NB4 (cell line): Measurements from ENCODE around the gene MEST.

ENCODE experiments used
- POLR2A ChIP-seq: IDR thresholded peaks from 2 replicates; pipeline ENCODE4 v1.6.1; 2011; ENCODE audit warnings: mild to moderate bottlenecking; ENCODE audit not compliant: insufficient read length; ENCODE audit errors: extremely low read depth
- TF ChIP-seq, protein P1 (sequence below): IDR thresholded peaks from one replicate; pipeline ENCODE4 v1.5.1; 2012; ENCODE audit warnings: low read depth, low read length
- TF ChIP-seq, protein P2 (sequence below): IDR thresholded peaks from 2 replicates; pipeline ENCODE4 v1.6.1; 2011; ENCODE audit warnings: low read depth, low read length

DNA sequence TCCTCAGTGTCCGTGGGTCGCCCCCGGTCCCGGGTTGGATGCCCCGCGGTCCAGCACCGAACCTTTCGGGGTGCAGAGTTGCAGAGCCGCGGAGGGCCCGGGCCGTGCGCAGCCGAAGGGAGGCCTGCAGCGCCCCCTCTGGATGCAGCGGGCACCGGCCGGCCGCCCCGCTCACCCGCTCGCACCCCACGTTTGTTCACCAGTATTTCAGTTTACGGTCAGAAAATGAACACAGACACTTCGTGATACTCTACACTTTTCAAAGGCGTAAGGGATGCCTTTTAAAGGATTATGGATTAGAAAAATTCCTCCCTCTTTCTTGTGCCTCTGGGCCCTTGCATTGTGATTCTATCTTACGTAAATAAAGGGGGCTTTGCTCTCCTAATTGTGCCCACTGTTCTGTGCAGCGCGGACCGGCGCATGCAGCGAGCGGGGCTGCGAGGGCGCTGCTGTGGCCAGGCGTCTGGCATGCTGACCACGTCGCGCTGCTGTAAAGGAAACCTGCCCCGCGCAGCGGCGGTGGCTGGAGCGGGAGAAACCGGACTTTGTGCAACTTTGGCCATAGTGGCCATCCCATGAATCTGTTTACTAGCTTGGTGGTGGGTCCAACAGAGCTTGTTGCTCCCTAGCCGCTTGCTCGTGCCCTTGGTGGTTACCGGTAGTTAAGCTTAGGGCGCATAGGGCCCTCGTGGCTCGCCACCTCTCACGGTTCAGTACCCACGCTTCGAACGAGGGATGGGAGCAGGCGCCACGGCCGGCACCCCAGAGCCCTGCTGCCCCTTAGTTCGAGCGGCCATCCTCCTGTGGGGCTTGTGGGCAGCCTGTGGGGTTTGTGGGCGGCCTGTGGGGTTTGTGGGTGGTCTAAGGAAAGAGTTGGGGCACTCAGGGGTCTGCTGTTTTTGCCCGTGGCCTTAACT is 739 bp upstream of the MEST start:
- TF ChIP-seq POLR2A = no peak
- TF ChIP-seq, protein P1, sequence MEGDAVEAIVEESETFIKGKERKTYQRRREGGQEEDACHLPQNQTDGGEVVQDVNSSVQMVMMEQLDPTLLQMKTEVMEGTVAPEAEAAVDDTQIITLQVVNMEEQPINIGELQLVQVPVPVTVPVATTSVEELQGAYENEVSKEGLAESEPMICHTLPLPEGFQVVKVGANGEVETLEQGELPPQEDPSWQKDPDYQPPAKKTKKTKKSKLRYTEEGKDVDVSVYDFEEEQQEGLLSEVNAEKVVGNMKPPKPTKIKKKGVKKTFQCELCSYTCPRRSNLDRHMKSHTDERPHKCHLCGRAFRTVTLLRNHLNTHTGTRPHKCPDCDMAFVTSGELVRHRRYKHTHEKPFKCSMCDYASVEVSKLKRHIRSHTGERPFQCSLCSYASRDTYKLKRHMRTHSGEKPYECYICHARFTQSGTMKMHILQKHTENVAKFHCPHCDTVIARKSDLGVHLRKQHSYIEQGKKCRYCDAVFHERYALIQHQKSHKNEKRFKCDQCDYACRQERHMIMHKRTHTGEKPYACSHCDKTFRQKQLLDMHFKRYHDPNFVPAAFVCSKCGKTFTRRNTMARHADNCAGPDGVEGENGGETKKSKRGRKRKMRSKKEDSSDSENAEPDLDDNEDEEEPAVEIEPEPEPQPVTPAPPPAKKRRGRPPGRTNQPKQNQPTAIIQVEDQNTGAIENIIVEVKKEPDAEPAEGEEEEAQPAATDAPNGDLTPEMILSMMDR = no peak
- TF ChIP-seq, protein P2, sequence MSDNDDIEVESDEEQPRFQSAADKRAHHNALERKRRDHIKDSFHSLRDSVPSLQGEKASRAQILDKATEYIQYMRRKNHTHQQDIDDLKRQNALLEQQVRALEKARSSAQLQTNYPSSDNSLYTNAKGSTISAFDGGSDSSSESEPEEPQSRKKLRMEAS = no peak
